ENCODE results near the gene PDGFC. TPM values are rescaled to one million over a fixed set of nuclear protein-coding genes. Genes with fewer than 3 reads are reported as not detected.

Gene PDGFC
- total RNA-seq, 1 donor: 184 TPM

GRCh38 chr4:156729416-156729815, 242.2 kb downstream of the PDGFC start:
- no peak for DNase-seq (ENCODE audit: low read depth)
- no peak overlapping the region for H3K4me3 ChIP-seq (ENCODE audit: low read depth, low read length)
- no peak for TF ChIP-seq CTCF (IDR thresholded peaks at IDR 0.05; ENCODE audit: insufficient read depth, low read depth, low read length)

DNA sequence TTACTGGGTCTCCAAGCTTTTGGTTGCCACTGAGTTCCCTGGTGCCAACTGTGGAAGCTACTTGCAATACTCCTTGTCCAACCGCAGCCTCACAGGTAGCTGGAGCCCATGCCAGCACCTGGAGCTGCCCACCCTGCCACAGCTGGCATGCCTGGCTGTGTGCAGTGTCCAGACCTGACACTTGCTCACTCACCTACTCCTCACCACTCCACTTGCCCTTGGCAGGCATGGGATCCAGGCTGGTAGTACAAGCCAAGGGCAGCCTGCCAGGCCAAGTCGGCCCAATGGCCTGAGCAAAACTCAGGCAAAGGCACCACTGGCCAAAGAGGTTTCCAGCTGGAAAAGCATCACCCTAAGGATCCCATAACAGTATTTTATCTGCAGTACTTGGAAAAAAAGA, 246.3 kb downstream of the PDGFC start:
- DNase-seq (ENCODE audit: low read depth): no peak
- TF ChIP-seq CTCF (IDR thresholded peaks at IDR 0.05; ENCODE audit: insufficient read depth, low read depth, low read length): no peak
- no peak overlapping the region for H3K4me3 ChIP-seq (ENCODE audit: low read depth, low read length)

- no peak for TF ChIP-seq CTCF (IDR thresholded peaks at IDR 0.05; ENCODE audit: insufficient read depth, low read depth, low read length)
- H3K4me3 ChIP-seq (ENCODE audit: low read depth, low read length): no peak overlapping the region
- DNase-seq (ENCODE audit: low read depth): no peak
These were observed 247.5 kb downstream of the PDGFC start for GRCh38 chr4:156723951-156724668.

GRCh38 chr4:156718226-156718625, 253.4 kb downstream of the PDGFC start:
- no peak for TF ChIP-seq CTCF (IDR thresholded peaks at IDR 0.05; ENCODE audit: insufficient read depth, low read depth, low read length)
- peak; percentile 45 for DNase-seq (ENCODE audit: low read depth)
- no peak overlapping the region for H3K4me3 ChIP-seq (ENCODE audit: low read depth, low read length)

- no peak for DNase-seq (ENCODE audit: low read depth)
These were observed 260.4 kb downstream of the PDGFC start for GRCh38 chr4:156711193-156711590.

More at GRCh38 chr4:156711193-156711590, 260.4 kb downstream of the PDGFC start:
- no peak overlapping the region for H3K4me3 ChIP-seq (ENCODE audit: low read depth, low read length)
- TF ChIP-seq CTCF (IDR thresholded peaks at IDR 0.05; ENCODE audit: insufficient read depth, low read depth, low read length): no peak

Small RNA genes within 50 kb of the gene (small RNA-seq; reads per million reads assigned to genes)
- gene AC092608.2: not detected

Other genes starting within 250 kb of the PDGFC start
- gene GLRB, start 104.4 kb upstream of the PDGFC start, total RNA-seq: 6.8 and 16.4 TPM in 2 replicates
- 1.9 TPM in 1 of 2 replicates, not detected in the other for gene GRIA2, start 248.9 kb upstream of the PDGFC start, total RNA-seq